MM.1S (cell line): ENCODE data around the gene EXOC4.

Experiments used
- DNase-seq: peaks from one replicate; pipeline ENCODE4 v3.0.0-alpha.2; 2015
- H2AFZ ChIP-seq: fragments of 300-600 bp; sonication (generic); 2 replicates; pipeline ENCODE4 v1.6.0; 2016; ENCODE audit warnings: antibody characterized with exemption, low read length
- H3F3A ChIP-seq: fragments of 300-600 bp; sonication (generic); 2 replicates; pipeline ENCODE4 v1.6.1; 2016; ENCODE audit warnings: mild to moderate bottlenecking, antibody characterized with exemption, low read length, moderate library complexity, mixed read lengths; ENCODE audit not compliant: insufficient read depth
- H3K27ac ChIP-seq: fragments of 300-600 bp; sonication (generic); 2 replicates; pipeline ENCODE4 v1.5.1; 2016; ENCODE audit warnings: mild to moderate bottlenecking, low read length
- H3K27me3 ChIP-seq: fragments of 300-600 bp; sonication (generic); replicated peaks from 2 replicates; pipeline ENCODE4 v1.6.0; 2016; ENCODE audit warnings: low read length; ENCODE audit not compliant: insufficient read depth
- H3K36me3 ChIP-seq: fragments of 300-600 bp; sonication (generic); replicated peaks from 2 replicates; pipeline ENCODE4 v1.6.1; 2016; ENCODE audit warnings: mild to moderate bottlenecking, low read length, mixed read lengths; ENCODE audit not compliant: insufficient read depth
- H3K4me1 ChIP-seq: fragments of 300-600 bp; sonication (generic); 2 replicates; pipeline ENCODE4 v1.6.1; 2016; ENCODE audit warnings: low read length, mixed read lengths
- H3K4me2 ChIP-seq: fragments of 300-600 bp; sonication (generic); 2 replicates; pipeline ENCODE4 v1.6.0; 2016; ENCODE audit warnings: low read depth, low read length
- H3K4me3 ChIP-seq: fragments of 300-600 bp; sonication (generic); 2 replicates; pipeline ENCODE4 v1.5.1; 2016; ENCODE audit warnings: low read length, mixed read lengths
- H3K79me2 ChIP-seq: fragments of 300-600 bp; sonication (generic); 2 replicates; pipeline ENCODE4 v1.6.1; 2016; ENCODE audit warnings: mixed run types, low read length, mixed read lengths
- H3K9ac ChIP-seq: fragments of 300-600 bp; sonication (generic); 2 replicates; pipeline ENCODE4 v1.6.1; 2016; ENCODE audit warnings: low read length, mixed read lengths
- H3K9me2 ChIP-seq: fragments of 300-600 bp; sonication (generic); replicated peaks from 2 replicates; pipeline ENCODE4 v1.6.1; 2016; ENCODE audit warnings: mild to moderate bottlenecking, low read length, mixed read lengths; ENCODE audit not compliant: insufficient read depth
- H3K9me3 ChIP-seq: fragments of 300-600 bp; sonication (generic); replicated peaks from 2 replicates; pipeline ENCODE4 v1.6.1; 2016; ENCODE audit warnings: mild to moderate bottlenecking, low read length, mixed read lengths; ENCODE audit not compliant: insufficient read depth
- H4K20me1 ChIP-seq: fragments of 300-600 bp; sonication (generic); 2 replicates; pipeline ENCODE4 v1.6.1; 2016; ENCODE audit warnings: mild to moderate bottlenecking, low read length, moderate library complexity, mixed read lengths; ENCODE audit not compliant: insufficient read depth
- CTCF ChIP-seq: fragments of 300-600 bp; sonication (generic); IDR thresholded peaks from 2 replicates; pipeline ENCODE4 v1.5.1; 2016; ENCODE audit warnings: antibody characterized with exemption, low read length, mixed read lengths
- EZH2 ChIP-seq: fragments of 300-600 bp; sonication (generic); optimal IDR thresholded peaks from 2 replicates; pipeline ENCODE3; 2017; ENCODE audit warnings: low read depth, mild to moderate bottlenecking, antibody characterized with exemption, low read length, mixed read lengths
- EZH2phosphoT487 ChIP-seq: fragments of 300-600 bp; sonication (generic); IDR thresholded peaks from 2 replicates; pipeline ENCODE4 v1.6.1; 2018; ENCODE audit warnings: antibody characterized with exemption, low read length

EXOC4 gene

GRCh38 chr7:133619491-133619890, 366.6 kb downstream of the EXOC4 start:
- no peaks in the 10 kb centered on the region for H3K9me2 ChIP-seq
- H2AFZ ChIP-seq = no peak overlapping the region
- no peaks in the 10 kb centered on the region for H3K79me2 ChIP-seq
- H3K4me1 ChIP-seq = no peaks in the 10 kb centered on the region
- no peaks in the 10 kb centered on the region for H3K36me3 ChIP-seq
- no peak for TF ChIP-seq EZH2phosphoT487
- no peak for TF ChIP-seq CTCF
- TF ChIP-seq EZH2 = no peak
- DNase-seq = no peak
- no peaks in the 10 kb centered on the region for H3F3A ChIP-seq
- no peaks in the 10 kb centered on the region for H3K27me3 ChIP-seq
- H3K4me3 ChIP-seq = no peak overlapping the region
- H3K4me2 ChIP-seq = no peak overlapping the region
- no peaks in the 10 kb centered on the region for H3K9me3 ChIP-seq
- no peak overlapping the region for H3K27ac ChIP-seq
- no peaks in the 10 kb centered on the region for H4K20me1 ChIP-seq
- H3K9ac ChIP-seq = no peak overlapping the region

- no peak for DNase-seq
- H3K4me2 ChIP-seq = no peak overlapping the region
Observed at GRCh38 chr7:133623721-133624120, 370.8 kb downstream of the EXOC4 start.

GRCh38 chr7:133625046-133625445, 372.2 kb downstream of the EXOC4 start:
- H3K4me2 ChIP-seq = no peak overlapping the region
- H3K79me2 ChIP-seq = no peaks in the 10 kb centered on the region
- TF ChIP-seq CTCF (no peak), EZH2 (no peak), EZH2phosphoT487 (no peak)
- H3K36me3 ChIP-seq = no peaks in the 10 kb centered on the region
- H3K27me3 ChIP-seq = no peaks in the 10 kb centered on the region
- H3K4me1 ChIP-seq = no peaks in the 10 kb centered on the region
- no peak overlapping the region for H2AFZ ChIP-seq
- H3K4me3 ChIP-seq = no peak overlapping the region
- DNase-seq = no peak
- no peaks in the 10 kb centered on the region for H3F3A ChIP-seq
- H3K9me3 ChIP-seq = no peaks in the 10 kb centered on the region
- H3K9ac ChIP-seq = no peak overlapping the region
- H3K27ac ChIP-seq = no peak overlapping the region
- H3K9me2 ChIP-seq = no peaks in the 10 kb centered on the region
- H4K20me1 ChIP-seq = no peaks in the 10 kb centered on the region

More at GRCh38 chr7:133623721-133624120, 370.8 kb downstream of the EXOC4 start:
- Histone ChIP-seq H3K36me3 (no peaks in the 10 kb centered on the region), H3K9me3 (no peaks in the 10 kb centered on the region), H3K9ac (no peak overlapping the region), H2AFZ (no peak overlapping the region), H3F3A (no peaks in the 10 kb centered on the region), H3K27me3 (no peaks in the 10 kb centered on the region), H3K4me1 (no peaks in the 10 kb centered on the region), H3K9me2 (no peaks in the 10 kb centered on the region), H3K4me3 (no peak overlapping the region), H3K79me2 (no peaks in the 10 kb centered on the region), H3K27ac (no peak overlapping the region), H4K20me1 (no peaks in the 10 kb centered on the region)
- TF ChIP-seq EZH2phosphoT487 (no peak), CTCF (no peak), EZH2 (no peak)
